Measurements from ENCODE around the gene SH3GL2.
A peak's percentile ranks its signal among the peaks of the same experiment; 100 is the strongest.
"Not testable (repeated sequence)": the region's sequence is repeated elsewhere in the genome, so short reads cannot be mapped to it uniquely, and the experiment has no call there.

The SH3GL2 gene

GRCh38 chr9:17751486-17751885 is 172.6 kb downstream of the SH3GL2 start:
- DNase-seq (ENCODE audit: low spot score), result no peak

DNA sequence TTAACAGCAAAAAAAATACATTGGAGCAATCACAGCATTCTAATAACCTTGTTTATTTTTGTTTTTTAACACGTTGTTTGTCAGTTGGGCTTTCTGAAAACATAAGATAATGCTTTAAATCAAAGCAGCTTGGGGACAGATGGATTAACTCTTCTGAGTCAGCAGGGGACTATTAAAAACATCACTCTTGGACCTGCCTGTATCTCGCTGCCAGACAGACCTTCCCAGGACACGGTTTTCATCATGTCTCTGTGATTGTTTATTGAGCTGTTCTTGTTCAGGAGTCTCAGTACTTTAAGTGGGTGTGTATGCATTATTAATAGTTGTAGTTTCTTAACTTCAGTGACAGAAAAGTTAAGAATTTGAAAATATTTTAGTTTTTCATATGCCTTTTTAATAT is 173.2 kb downstream of the SH3GL2 start:
- no peak for DNase-seq (ENCODE audit: low spot score)

DNA sequence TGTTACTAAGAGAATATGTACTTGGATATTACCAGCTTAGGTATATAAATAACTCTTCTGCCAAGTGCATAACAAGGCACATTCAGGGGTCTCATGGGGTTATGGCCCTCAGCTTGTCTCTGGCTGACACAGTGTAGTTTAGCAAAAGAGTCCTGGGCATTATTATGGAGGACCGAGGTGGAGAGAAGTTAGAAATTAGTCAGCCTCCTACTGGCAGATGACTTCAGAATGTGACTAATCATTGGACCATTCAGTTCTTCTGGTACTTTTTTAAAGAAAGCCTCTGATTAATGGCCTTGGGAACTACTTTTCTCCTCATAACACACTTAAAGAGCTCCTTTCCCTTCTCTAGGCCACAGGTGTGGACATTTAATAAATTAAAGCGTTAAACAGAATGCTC is 178.9 kb downstream of the SH3GL2 start:
- no peak for DNase-seq (ENCODE audit: low spot score)

DNA sequence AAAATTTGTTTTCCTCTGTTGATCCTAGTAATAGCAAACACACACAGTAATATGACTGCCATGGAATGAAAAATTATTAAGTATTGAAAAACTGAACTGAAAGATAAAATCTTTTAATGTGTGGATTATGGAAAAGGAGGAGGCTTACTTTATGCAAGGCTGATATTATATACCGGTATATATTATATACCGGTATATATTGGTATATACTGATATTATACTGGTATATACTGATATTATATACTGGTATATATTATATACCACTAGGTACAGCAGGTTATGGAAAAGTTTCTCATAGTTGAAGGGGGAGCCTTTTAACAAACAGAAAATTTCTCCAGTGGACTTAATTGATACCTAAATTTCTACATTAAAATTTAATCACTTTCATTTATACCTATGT is 181.4 kb downstream of the SH3GL2 start:
- DNase-seq (ENCODE audit: low spot score), result no peak

GRCh38 chr9:17761984-17762676 is 183.3 kb downstream of the SH3GL2 start:
- no peak for DNase-seq (ENCODE audit: low spot score)

DNA sequence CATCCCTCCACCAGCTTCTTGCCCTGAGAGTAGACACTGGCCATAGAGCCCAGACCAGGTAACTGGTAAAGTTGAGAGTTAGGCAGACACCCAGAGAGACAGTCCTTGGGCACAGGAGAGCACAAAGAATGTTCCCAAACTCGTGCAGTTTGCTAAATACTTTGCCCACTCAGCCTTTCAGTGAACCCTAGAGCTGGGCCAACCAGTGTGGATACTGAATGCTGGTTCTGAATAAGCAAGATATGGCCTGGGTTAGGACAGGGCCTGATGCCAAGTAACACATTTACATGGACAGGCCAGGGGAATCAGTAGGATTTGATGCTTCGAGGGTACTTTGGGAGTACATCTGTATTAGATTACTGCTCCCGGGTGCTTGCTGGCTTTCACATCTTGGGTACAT is 185.4 kb downstream of the SH3GL2 start:
- DNase-seq (ENCODE audit: low spot score), result no peak

DNA sequence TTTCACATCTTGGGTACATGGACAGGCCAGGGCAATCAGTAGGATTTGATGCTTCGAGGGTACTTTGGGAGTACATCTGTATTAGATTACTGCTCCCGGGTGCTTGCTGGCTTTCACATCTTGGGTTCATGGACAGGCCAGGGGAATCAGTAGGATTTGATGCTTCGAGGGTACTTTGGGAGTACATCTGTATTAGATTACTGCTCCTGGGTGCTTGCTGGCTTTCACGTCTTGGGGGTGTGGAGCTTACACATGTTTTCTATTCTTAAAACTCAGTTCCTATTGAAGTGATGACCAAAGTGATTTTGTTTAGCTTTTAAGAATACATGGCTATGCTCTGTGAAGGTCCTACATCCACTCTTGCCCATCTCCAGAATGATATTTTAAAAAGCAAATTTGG is 186.3 kb downstream of the SH3GL2 start:
- not testable (repeated sequence) for DNase-seq (ENCODE audit: low spot score)

- DNase-seq (ENCODE audit: low spot score), result no peak
Measured at GRCh38 chr9:17772223-17772622, 193.4 kb downstream of the SH3GL2 start.

- no peak for DNase-seq (ENCODE audit: low spot score)
Measured at GRCh38 chr9:17775656-17776055, 196.8 kb downstream of the SH3GL2 start.

- no peak for DNase-seq (ENCODE audit: low spot score)
Measured at GRCh38 chr9:17776735-17777134, 197.9 kb downstream of the SH3GL2 start.

- no peak for DNase-seq (ENCODE audit: low spot score)
Measured at GRCh38 chr9:17777465-17777864, 198.6 kb downstream of the SH3GL2 start.

GRCh38 chr9:17782430-17783149 is 203.7 kb downstream of the SH3GL2 start:
- no peak for DNase-seq (ENCODE audit: low spot score)

GRCh38 chr9:17783227-17783626 is 204.4 kb downstream of the SH3GL2 start:
- no peak for DNase-seq (ENCODE audit: low spot score)

DNA sequence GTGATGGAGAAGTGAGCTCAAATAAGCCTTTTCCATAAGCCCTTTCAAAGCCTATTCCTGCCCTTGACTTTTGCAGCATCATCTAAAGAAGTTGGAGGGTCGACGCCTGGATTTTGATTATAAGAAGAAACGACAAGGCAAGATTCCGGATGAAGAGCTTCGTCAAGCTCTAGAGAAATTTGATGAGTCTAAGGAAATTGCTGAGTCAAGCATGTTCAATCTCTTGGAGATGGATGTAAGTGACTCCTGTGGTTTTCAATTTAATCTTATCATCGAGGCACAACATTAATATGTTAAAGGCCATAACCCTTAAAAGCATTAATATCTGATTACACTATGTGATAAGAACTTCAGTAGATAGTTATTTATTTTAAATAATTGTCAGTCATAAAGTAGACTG is 210.4 kb downstream of the SH3GL2 start:
- no peak for DNase-seq (ENCODE audit: low spot score)

- peak; percentile 16 for DNase-seq (ENCODE audit: low spot score)
Measured at GRCh38 chr9:17793713-17794622, 215.1 kb downstream of the SH3GL2 start.

- DNase-seq (ENCODE audit: low spot score), result no peak
Measured at GRCh38 chr9:17795744-17796143, 216.9 kb downstream of the SH3GL2 start.

DNA sequence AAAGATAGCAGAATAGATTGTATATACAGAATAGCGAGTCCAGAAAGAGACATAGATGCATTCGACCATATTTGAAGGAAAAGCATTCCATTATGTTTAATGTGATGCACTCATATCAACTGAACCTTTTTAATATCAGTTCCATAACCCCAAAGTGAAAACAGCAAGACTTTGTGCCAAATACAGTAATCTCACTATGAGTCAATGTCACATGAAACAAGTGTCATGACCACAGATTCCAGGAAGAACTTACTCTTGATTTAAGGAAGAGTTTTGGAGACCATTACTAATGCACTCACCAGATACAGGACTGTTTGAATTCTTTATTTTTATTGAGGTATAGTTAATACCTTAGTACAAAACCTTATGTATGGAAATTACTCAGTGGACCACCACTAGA is 220.5 kb downstream of the SH3GL2 start:
- peak; percentile 17 for DNase-seq (ENCODE audit: low spot score)

DNA sequence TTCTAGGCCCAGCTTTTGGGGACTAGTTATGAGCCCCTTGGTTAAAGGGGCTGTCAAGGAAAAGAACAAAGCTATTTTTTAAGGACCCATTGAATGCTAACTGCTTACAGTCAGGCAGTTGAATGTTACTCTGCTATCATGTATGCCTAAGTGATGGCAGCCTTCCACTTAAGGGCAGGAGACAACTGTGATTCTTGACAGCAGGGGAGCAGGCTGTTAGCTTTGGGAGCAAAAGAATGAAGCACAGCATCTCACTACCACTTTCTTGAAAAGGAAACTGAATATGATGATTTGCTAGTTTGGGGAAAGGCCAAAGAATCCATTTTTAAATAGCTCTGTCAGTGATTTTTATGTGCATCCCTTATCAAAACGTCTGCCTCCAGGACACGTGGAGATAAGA is 221.6 kb downstream of the SH3GL2 start:
- DNase-seq (ENCODE audit: low spot score), result no peak

DNA sequence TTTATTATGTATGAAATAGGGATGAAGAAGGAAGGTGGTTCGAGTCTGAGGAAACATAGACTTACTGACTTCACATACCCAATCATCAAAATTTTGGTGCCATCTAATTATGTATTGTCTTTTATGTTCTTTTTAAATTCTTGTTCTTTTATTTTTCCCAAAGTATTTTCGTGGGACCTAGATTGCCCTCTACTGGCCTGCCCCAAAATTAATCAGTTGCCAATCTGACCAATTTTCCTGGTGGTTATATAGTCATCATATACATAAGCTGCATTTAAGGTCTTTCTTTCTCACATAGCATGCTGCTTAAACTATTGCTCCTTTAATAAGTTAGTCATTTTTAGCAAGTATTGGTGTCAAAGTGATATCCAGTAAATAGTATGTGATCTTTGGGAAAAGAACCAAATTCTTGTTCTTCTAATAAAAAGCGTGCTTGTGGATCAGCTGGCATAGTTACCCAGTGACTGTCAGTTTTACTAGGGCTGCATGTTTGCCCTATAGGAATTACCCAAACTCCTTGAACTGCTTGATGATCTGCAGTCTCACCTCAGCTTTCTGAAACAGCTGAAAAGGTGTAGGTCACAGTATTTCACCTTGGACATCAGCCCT is 223.5 kb downstream of the SH3GL2 start:
- DNase-seq (ENCODE audit: low spot score), result peak; percentile 43

- DNase-seq (ENCODE audit: low spot score), result no peak
Measured at GRCh38 chr9:17807613-17808282, 228.9 kb downstream of the SH3GL2 start.

DNA sequence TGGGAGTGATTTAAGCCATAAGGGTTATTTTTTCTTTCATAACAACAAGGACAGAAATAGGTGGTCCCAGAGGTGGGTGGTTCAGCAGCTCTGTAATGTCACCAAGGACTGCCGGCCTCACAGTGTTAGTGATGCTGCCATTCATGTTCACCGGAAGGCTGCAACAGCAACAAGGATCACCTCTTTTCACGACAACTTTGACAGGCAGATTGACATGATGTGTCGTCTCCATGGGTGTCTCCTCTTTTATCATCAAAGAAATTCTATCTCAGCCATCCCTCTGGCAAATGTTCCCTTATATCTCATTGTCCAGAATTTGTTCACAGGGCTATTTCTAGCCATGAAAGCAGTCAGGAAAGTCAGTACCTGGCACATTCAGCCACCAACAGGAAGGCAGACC is 231.5 kb downstream of the SH3GL2 start:
- no peak for DNase-seq (ENCODE audit: low spot score)
